Activated CD8-positive, alpha-beta memory T cell treated with anti-CD3 and anti-CD28 coated beads for 1 hour (primary cell): ENCODE results near the gene RAPSN.

Experiments used
- DNase-seq, 2 donors: peaks; one replicate each; pipeline ENCODE4 v3.0.0-alpha.2; 2020; ENCODE audit warnings: low read depth in 1 of 2; ENCODE audit errors: extremely low read depth in 1 of 2

Gene RAPSN

GRCh38 chr11:47435687-47436086 lies 13.2 kb downstream of the RAPSN start:
- DNase-seq, result no peak

- DNase-seq, result no peak
Measured at GRCh38 chr11:47434011-47434786, 14.7 kb downstream of the RAPSN start.

- no peak for DNase-seq
Measured at GRCh38 chr11:47433157-47433556, 15.8 kb downstream of the RAPSN start.

GRCh38 chr11:47431356-47432083 lies 17.4 kb downstream of the RAPSN start:
- DNase-seq, result no peak

- DNase-seq, result no peak
Measured at GRCh38 chr11:47430524-47430923, 18.4 kb downstream of the RAPSN start.

GRCh38 chr11:47426062-47426956 lies 22.6 kb downstream of the RAPSN start, which contains the start of gene PSMC3:
Gene PSMC3 (minus strand): TSS chr11:47426439. CDS start chr11:47426279, 160 bp downstream.
- DNase-seq, result peak; percentile 94 to 99

GRCh38 chr11:47425611-47426010 lies 23.3 kb downstream of the RAPSN start:
- DNase-seq, result no peak

- DNase-seq, result no peak
Measured at GRCh38 chr11:47418454-47419259, 30.3 kb downstream of the RAPSN start.

- DNase-seq, result no peak
Measured at GRCh38 chr11:47417712-47418111, 31.2 kb downstream of the RAPSN start.

- no peak for DNase-seq
Measured at GRCh38 chr11:47415949-47416472, 32.9 kb downstream of the RAPSN start.

- no peak for DNase-seq
Measured at GRCh38 chr11:47415091-47415854, 33.7 kb downstream of the RAPSN start.

- no peak for DNase-seq
Measured at GRCh38 chr11:47414685-47415070, 34.3 kb downstream of the RAPSN start.

GRCh38 chr11:47413908-47414684 lies 34.8 kb downstream of the RAPSN start:
- DNase-seq, result no peak

GRCh38 chr11:47413351-47413750 lies 35.6 kb downstream of the RAPSN start:
- DNase-seq, result no peak

- peak in 1 of 2 donors; percentile 43 for DNase-seq
Measured at GRCh38 chr11:47411884-47412746, 36.8 kb downstream of the RAPSN start.

- no peak for DNase-seq
Measured at GRCh38 chr11:47410370-47411264, 38.3 kb downstream of the RAPSN start.
